ENCODE data around the gene P2RY8.
"Not testable (repeated sequence)": the region's sequence is repeated elsewhere in the genome, so short reads cannot be mapped to it uniquely, and the experiment has no call there.

The P2RY8 gene

GRCh38 chrX:1576201-1576992 is 39.4 kb upstream of the P2RY8 start:
- no peak for DNase-seq (ENCODE audit: extremely low spot score)
- ChIA-PET CTCF (no interaction called here), POLR2A (no interaction called here)
- TF ChIP-seq CTCF (IDR thresholded peaks at IDR 0.05; ENCODE audit: control extremely low read depth, extremely low read depth, low read depth, missing control alignments): no peak

GRCh38 chrX:1574181-1574580 is 37.2 kb upstream of the P2RY8 start:
- CTCF ChIA-PET; DNase-seq (ENCODE audit: extremely low spot score); POLR2A ChIA-PET: not testable (repeated sequence)

GRCh38 chrX:1564750-1565683 is 28.0 kb upstream of the P2RY8 start:
- no peak for TF ChIP-seq CTCF (IDR thresholded peaks at IDR 0.05; ENCODE audit: control extremely low read depth, extremely low read depth, low read depth, missing control alignments)
- CTCF ChIA-PET: no interaction called here
- POLR2A ChIA-PET: no interaction called here
- no peak for DNase-seq (ENCODE audit: extremely low spot score)

- CTCF ChIA-PET; POLR2A ChIA-PET; DNase-seq (ENCODE audit: extremely low spot score): not testable (repeated sequence)
Observed at GRCh38 chrX:1564077-1564476, 27.1 kb upstream of the P2RY8 start.

- POLR2A ChIA-PET: no interaction called here
- no peak for TF ChIP-seq CTCF (IDR thresholded peaks at IDR 0.05; ENCODE audit: control extremely low read depth, extremely low read depth, low read depth, missing control alignments)
- CTCF ChIA-PET: no interaction called here
- DNase-seq (ENCODE audit: extremely low spot score): no peak
Observed at GRCh38 chrX:1561164-1561563, 24.2 kb upstream of the P2RY8 start.

- POLR2A ChIA-PET: no interaction called here
- CTCF ChIA-PET: no interaction called here
- DNase-seq (ENCODE audit: extremely low spot score): no peak
- TF ChIP-seq CTCF (IDR thresholded peaks at IDR 0.05; ENCODE audit: control extremely low read depth, extremely low read depth, low read depth, missing control alignments): no peak
Observed at GRCh38 chrX:1558761-1559468, 21.9 kb upstream of the P2RY8 start.

GRCh38 chrX:1557442-1557841 is 20.5 kb upstream of the P2RY8 start:
- POLR2A ChIA-PET; DNase-seq (ENCODE audit: extremely low spot score); CTCF ChIA-PET: not testable (repeated sequence)

- TF ChIP-seq CTCF (IDR thresholded peaks at IDR 0.05; ENCODE audit: control extremely low read depth, extremely low read depth, low read depth, missing control alignments): no peak
- POLR2A ChIA-PET: no interaction called here
- no peak for DNase-seq (ENCODE audit: extremely low spot score)
- CTCF ChIA-PET: no interaction called here
Observed at GRCh38 chrX:1555370-1555769, 18.4 kb upstream of the P2RY8 start.

Measured in GM10248 (cell line).